GM12801 (cell line): ENCODE data around the gene BSN.

Source experiments
- TF ChIP-seq, protein P1 (sequence below): IDR thresholded peaks from one replicate; pipeline ENCODE4 v1.5.1; 2011; ENCODE audit warnings: control low read depth; ENCODE audit not compliant: insufficient read length; ENCODE audit errors: extremely low read depth

BSN gene

DNA sequence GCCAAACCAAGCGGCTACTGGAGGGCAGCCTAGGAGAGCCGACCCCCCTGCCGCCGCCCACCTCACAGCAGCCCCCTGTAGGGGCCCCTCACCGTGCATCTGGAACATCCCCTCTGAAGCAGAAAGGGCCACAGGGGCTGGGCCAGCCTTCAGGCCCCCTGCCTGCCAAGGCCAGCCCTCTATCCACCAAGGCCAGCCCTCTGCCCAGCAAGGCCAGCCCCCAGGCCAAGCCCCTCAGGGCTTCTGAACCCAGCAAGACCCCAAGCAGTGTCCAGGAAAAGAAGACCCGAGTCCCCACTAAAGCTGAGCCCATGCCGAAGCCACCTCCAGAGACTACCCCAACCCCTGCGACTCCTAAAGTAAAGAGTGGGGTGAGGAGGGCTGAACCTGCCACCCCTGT lies 96.4 kb downstream of the BSN start:
- TF ChIP-seq, protein P1, sequence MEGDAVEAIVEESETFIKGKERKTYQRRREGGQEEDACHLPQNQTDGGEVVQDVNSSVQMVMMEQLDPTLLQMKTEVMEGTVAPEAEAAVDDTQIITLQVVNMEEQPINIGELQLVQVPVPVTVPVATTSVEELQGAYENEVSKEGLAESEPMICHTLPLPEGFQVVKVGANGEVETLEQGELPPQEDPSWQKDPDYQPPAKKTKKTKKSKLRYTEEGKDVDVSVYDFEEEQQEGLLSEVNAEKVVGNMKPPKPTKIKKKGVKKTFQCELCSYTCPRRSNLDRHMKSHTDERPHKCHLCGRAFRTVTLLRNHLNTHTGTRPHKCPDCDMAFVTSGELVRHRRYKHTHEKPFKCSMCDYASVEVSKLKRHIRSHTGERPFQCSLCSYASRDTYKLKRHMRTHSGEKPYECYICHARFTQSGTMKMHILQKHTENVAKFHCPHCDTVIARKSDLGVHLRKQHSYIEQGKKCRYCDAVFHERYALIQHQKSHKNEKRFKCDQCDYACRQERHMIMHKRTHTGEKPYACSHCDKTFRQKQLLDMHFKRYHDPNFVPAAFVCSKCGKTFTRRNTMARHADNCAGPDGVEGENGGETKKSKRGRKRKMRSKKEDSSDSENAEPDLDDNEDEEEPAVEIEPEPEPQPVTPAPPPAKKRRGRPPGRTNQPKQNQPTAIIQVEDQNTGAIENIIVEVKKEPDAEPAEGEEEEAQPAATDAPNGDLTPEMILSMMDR: no peak

DNA sequence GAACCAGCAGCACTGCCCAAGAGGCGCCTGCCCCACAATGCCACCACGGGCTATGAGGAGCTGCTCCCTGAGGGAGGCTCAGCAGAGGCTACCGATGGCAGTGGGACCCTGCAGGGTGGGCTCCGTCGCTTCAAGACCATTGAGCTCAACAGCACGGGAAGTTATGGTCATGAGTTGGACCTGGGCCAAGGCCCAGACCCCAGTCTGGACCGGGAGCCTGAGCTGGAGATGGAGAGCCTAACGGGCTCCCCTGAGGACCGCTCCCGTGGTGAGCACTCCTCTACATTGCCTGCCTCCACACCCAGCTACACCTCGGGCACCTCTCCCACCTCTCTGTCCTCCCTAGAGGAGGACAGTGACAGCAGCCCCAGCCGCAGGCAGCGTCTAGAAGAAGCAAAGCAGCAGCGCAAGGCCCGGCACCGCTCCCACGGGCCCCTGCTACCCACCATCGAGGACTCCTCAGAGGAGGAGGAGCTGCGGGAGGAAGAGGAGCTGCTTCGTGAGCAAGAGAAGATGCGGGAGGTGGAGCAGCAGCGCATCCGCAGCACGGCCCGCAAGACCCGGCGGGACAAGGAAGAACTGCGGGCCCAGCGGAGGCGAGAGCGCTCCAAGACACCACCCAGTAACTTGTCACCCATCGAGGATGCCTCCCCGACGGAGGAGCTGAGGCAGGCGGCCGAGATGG lies 98.1 kb downstream of the BSN start:
- TF ChIP-seq, protein P1: no peak

DNA sequence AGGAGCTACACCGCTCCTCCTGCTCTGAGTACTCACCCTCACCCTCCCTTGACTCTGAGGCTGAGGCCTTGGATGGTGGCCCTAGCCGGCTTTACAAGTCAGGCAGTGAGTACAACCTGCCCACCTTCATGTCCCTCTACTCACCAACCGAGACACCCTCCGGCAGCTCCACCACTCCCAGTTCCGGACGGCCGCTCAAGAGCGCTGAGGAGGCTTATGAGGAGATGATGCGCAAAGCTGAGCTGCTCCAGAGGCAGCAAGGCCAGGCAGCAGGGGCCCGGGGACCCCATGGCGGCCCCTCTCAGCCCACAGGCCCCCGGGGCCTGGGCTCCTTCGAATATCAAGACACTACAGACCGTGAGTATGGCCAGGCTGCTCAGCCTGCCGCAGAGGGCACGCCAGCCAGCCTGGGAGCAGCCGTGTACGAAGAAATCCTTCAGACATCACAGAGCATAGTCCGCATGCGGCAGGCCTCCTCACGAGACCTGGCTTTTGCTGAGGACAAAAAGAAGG lies 98.7 kb downstream of the BSN start:
- TF ChIP-seq, protein P1: no peak

DNA sequence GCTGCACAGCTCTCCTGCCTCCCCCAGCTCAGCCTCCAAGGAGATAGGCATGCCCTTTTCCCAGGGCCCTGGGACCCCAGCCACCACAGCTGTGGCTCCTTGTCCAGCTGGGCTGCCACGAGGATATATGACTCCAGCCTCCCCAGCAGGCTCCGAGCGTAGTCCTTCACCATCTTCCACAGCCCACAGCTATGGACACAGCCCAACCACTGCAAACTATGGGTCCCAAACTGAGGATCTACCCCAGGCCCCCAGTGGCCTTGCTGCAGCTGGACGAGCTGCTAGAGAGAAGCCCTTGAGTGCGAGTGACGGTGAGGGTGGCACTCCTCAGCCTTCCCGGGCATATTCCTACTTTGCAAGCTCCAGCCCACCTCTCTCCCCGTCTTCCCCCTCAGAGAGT lies 99.3 kb downstream of the BSN start:
- TF ChIP-seq, protein P1: no peak

DNA sequence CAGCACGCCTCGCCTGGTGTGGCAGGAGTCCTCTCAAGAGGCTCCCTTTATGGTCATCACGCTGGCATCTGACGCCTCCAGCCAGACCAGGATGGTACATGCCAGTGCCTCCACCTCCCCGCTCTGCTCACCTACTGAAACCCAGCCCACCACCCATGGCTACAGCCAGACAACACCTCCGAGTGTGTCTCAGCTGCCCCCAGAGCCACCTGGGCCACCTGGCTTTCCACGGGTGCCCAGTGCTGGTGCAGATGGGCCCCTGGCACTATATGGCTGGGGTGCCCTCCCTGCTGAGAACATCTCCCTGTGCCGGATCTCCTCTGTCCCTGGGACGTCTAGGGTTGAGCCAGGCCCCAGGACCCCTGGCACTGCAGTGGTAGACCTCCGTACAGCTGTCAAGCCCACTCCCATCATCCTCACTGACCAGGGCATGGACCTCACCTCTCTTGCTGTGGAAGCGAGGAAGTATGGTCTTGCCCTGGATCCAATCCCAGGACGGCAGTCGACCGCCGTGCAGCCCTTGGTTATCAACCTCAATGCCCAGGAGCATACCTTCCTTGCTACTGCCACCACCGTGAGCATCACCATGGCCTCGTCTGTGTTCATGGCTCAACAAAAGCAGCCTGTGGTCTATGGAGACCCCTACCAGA lies 100.0 kb downstream of the BSN start:
- TF ChIP-seq, protein P1: no peak

DNA sequence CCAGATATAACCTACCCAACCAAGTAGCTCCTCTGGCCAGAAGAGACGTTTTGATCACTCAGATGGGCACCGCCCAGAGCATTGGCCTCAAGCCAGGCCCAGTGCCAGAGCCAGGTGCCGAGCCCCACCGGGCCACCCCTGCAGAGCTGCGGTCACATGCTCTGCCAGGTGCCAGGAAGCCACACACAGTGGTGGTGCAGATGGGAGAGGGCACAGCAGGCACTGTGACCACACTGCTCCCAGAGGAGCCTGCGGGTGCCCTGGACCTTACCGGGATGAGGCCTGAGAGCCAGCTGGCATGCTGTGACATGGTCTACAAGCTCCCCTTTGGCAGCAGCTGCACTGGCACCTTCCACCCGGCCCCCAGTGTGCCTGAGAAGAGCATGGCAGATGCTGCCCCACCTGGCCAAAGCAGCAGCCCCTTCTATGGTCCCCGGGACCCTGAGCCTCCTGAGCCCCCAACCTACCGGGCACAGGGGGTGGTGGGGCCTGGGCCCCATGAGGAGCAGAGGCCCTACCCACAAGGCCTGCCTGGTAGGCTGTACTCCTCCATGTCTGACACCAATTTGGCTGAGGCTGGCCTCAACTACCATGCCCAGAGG lies 100.8 kb downstream of the BSN start:
- TF ChIP-seq, protein P1: no peak

DNA sequence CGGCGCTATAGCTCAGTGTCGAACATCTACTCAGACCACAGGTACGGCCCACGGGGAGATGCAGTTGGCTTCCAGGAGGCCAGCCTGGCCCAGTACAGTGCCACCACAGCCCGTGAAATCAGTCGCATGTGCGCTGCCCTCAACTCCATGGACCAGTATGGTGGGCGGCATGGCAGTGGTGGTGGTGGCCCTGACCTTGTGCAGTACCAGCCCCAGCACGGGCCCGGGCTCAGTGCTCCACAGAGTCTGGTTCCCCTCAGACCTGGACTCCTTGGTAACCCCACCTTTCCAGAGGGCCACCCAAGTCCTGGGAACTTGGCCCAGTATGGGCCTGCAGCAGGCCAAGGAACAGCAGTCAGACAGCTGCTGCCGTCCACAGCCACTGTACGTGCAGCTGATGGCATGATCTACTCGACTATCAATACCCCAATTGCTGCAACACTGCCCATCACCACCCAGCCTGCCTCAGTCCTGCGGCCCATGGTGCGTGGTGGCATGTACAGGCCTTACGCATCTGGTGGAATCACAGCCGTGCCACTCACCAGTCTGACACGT lies 101.5 kb downstream of the BSN start:
- TF ChIP-seq, protein P1: no peak
